ENCODE measurements around the gene IFNA8. TPM values are rescaled to one million over a fixed set of nuclear protein-coding genes. Genes with fewer than 3 reads are reported as not detected.
A peak's percentile ranks its signal among the peaks of the same experiment; 100 is the strongest.

Gene IFNA8
- total and polyA plus RNA-seq, 2 donors (not counting 1 experiment from before 2014, with no cell fraction given): not detected

DNA sequence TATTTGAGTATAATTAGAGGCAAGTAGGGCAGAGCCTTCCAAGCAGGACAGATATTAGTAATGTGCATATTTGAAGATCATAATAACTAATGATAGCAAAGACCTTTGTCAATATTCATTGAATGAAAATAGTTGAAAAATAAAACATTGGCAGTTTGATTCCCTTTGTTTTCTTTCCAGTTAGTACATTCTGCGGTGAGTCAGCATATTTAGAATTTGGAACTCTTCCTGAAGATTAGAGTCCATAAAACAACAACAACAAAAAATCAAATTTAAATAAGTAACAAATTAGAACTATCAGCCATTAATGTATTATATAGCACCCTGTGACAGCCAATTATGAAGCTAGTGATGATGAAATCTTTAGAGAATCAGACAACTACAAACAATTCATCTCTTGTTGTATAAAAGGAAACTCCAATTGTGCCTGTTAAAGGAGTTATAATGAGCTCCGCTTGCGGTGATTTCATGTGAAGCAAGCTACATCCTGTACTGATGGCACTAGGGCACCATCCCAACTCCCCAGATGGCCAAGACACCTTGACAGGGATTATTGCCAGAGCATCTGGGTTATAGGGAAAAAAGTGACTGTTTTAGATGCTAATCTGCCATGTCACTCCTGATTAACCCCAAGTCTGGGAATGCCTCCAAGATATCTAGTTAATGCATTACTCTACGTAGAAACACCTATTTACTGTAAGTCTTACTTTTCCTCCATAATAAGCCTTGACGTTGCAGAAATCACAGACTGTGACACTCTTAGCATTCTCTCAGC is 6.8 kb downstream of the IFNA8 start:
- no peaks in the 10 kb centered on the region for H3K79me2 ChIP-seq (ENCODE audit: control insufficient read depth, insufficient read depth, low read length)
- DNase-seq (no peak), ATAC-seq (ENCODE audit: low read depth) (no peak)
- Mint-ChIP-seq H3K4me1 (peaks cover 29% of the 10 kb centered on the region), H3K9me3 (ENCODE audit: insufficient read depth) (no peaks in the 10 kb centered on the region), H3K4me3 (no peak overlapping the region), H3K27ac (no peak overlapping the region), H3K27me3 (peaks cover 44% of the 10 kb centered on the region)
- no peaks in the 10 kb centered on the region for H4K20me1 ChIP-seq (ENCODE audit: control insufficient read depth, insufficient read depth, low read length, poor library complexity, severe bottlenecking)
- H3K36me3 ChIP-seq (replicated peaks in 1 of 2; ENCODE audit: control extremely low read depth in 1 of 2, control insufficient read depth in 1 of 2, extremely low read depth in 1 of 2, insufficient read depth in 2 of 2, low read length in 1 of 2): no peaks in the 10 kb centered on the region
- H3K9me3 ChIP-seq (ENCODE audit: control extremely low read depth in 1 of 3, control insufficient read depth in 2 of 3, insufficient read depth in 1 of 3, low read length in 2 of 3): no peaks in the 10 kb centered on the region
- intact Hi-C loops (cut with micrococcal nuclease): no loop called here
- no peak for TF ChIP-seq EZH2 (IDR thresholded peaks at IDR 0.05; ENCODE audit: borderline replicate concordance, insufficient read depth, low read depth, low read length, poor library complexity, severe bottlenecking)
- TF ChIP-seq, protein P1, sequence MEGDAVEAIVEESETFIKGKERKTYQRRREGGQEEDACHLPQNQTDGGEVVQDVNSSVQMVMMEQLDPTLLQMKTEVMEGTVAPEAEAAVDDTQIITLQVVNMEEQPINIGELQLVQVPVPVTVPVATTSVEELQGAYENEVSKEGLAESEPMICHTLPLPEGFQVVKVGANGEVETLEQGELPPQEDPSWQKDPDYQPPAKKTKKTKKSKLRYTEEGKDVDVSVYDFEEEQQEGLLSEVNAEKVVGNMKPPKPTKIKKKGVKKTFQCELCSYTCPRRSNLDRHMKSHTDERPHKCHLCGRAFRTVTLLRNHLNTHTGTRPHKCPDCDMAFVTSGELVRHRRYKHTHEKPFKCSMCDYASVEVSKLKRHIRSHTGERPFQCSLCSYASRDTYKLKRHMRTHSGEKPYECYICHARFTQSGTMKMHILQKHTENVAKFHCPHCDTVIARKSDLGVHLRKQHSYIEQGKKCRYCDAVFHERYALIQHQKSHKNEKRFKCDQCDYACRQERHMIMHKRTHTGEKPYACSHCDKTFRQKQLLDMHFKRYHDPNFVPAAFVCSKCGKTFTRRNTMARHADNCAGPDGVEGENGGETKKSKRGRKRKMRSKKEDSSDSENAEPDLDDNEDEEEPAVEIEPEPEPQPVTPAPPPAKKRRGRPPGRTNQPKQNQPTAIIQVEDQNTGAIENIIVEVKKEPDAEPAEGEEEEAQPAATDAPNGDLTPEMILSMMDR (IDR thresholded peaks at IDR 0.05): no peak
- WGBS (ENCODE audit: insufficient coverage): 81% methylated on average over 2 of the region's 5 CpGs
- no peak overlapping the region for H2AFZ ChIP-seq (ENCODE audit: insufficient read depth, low read depth, low read length, poor library complexity, severe bottlenecking)
- H3K4me3 ChIP-seq (ENCODE audit: control extremely low read depth in 1 of 5, extremely low read depth in 1 of 5, insufficient read depth in 1 of 5, low read depth in 2 of 5, low read length in 4 of 5): no peak overlapping the region
- POLR2A ChIA-PET: no interaction called here
- H3K4me1 ChIP-seq (ENCODE audit: control insufficient read depth in 2 of 2, insufficient read depth in 2 of 2, low read length in 2 of 2): peaks cover 21 to 30% of the 10 kb centered on the region in 2 donors
- CTCF ChIA-PET: interaction anchor here (1.1 to 1.5 kb wide), 2 partner anchors 17 to 180 kb away, joined by 3 to 4 read pairs; no protein-coding TSS in a partner anchor
- H3K4me2 ChIP-seq (replicated peaks; ENCODE audit: low read depth, low read length, poor library complexity, severe bottlenecking): no peak overlapping the region
- H3K27me3 ChIP-seq (replicated peaks in 1 of 4; ENCODE audit: control extremely low read depth in 1 of 4, control insufficient read depth in 3 of 4, insufficient read depth in 4 of 4, low read length in 3 of 4): peaks cover 0 to 31% (median 16%) of the 10 kb centered on the region in 4 experiments
- H3K9ac ChIP-seq (ENCODE audit: low read length): no peak overlapping the region
- H3K27ac ChIP-seq (ENCODE audit: low read length in 2 of 2): no peak overlapping the region

DNA sequence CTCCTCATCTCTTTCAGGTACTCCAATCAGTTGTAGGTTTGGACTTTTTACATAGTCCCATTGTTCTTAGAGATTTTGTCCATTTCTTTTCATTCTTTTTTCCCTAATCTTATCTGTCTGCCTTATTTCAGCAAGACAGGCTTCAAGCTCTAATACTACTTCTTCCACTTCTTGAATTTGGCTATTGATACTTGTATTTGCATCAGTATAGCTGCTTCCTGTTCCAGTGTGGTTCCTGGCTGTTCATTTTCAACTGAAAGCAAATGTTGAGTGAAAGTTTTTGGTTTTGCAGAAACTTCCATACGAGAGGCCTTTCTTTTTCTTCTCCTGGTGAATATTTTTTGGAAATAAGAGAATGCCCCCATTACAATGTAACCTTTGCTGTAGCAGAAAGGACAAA is 19.3 kb downstream of the IFNA8 start:
- CTCF ChIA-PET: interaction anchor here (1.1 kb wide), 1 partner anchor 32 kb away, joined by 3 read pairs; no protein-coding TSS in a partner anchor
- H3K4me3 Mint-ChIP-seq: no peak overlapping the region
- no peaks in the 10 kb centered on the region for H3K9me3 Mint-ChIP-seq (ENCODE audit: insufficient read depth)
- no peak for DNase-seq
- TF ChIP-seq EZH2 (IDR thresholded peaks at IDR 0.05; ENCODE audit: borderline replicate concordance, insufficient read depth, low read depth, low read length, poor library complexity, severe bottlenecking): no peak
- TF ChIP-seq, protein P1 (IDR thresholded peaks at IDR 0.05): no peak
- POLR2A ChIA-PET: no interaction called here
- no peak overlapping the region for H3K4me3 ChIP-seq (ENCODE audit: control extremely low read depth in 1 of 5, extremely low read depth in 1 of 5, insufficient read depth in 1 of 5, low read depth in 2 of 5, low read length in 4 of 5)
- no CpG with 5 or more reads among the region's 1 CpG for WGBS (ENCODE audit: insufficient coverage)
- H2AFZ ChIP-seq (ENCODE audit: insufficient read depth, low read depth, low read length, poor library complexity, severe bottlenecking): no peak overlapping the region
- no peaks in the 10 kb centered on the region for H3K79me2 ChIP-seq (ENCODE audit: control insufficient read depth, insufficient read depth, low read length)
- H3K4me1 ChIP-seq (ENCODE audit: control insufficient read depth in 2 of 2, insufficient read depth in 2 of 2, low read length in 2 of 2): peaks cover 12 to 18% of the 10 kb centered on the region in 2 donors
- peaks cover 80% of the 10 kb centered on the region for H3K27me3 Mint-ChIP-seq
- H3K27me3 ChIP-seq (replicated peaks in 1 of 4; ENCODE audit: control extremely low read depth in 1 of 4, control insufficient read depth in 3 of 4, insufficient read depth in 4 of 4, low read length in 3 of 4): peaks cover 0 to 52% (median 33%) of the 10 kb centered on the region in 4 experiments
- no peak overlapping the region for H3K27ac Mint-ChIP-seq
- no peaks in the 10 kb centered on the region for H3K36me3 ChIP-seq (replicated peaks in 1 of 2; ENCODE audit: control extremely low read depth in 1 of 2, control insufficient read depth in 1 of 2, extremely low read depth in 1 of 2, insufficient read depth in 2 of 2, low read length in 1 of 2)
- peak overlapping the region; percentile 3 for H3K4me2 ChIP-seq (replicated peaks; ENCODE audit: low read depth, low read length, poor library complexity, severe bottlenecking)
- H3K4me1 Mint-ChIP-seq: peaks cover 17% of the 10 kb centered on the region
- no peak overlapping the region for H3K27ac ChIP-seq (ENCODE audit: low read length in 2 of 2)
- H4K20me1 ChIP-seq (ENCODE audit: control insufficient read depth, insufficient read depth, low read length, poor library complexity, severe bottlenecking): no peaks in the 10 kb centered on the region
- intact Hi-C loops (cut with micrococcal nuclease): loop anchor here (2.0 kb wide), 1 partner anchor 15 kb away; no protein-coding TSS in a partner anchor
- no peak for ATAC-seq (ENCODE audit: low read depth)
- no peak overlapping the region for H3K9ac ChIP-seq (ENCODE audit: low read length)
- H3K9me3 ChIP-seq (ENCODE audit: control extremely low read depth in 1 of 3, control insufficient read depth in 2 of 3, insufficient read depth in 1 of 3, low read length in 2 of 3): no peaks in the 10 kb centered on the region
